C4-2B (cell line): ENCODE data around the gene ZRSR2.

Experiments used
- CTCF ChIP-seq: fragments of 450-650 bp; conservative IDR thresholded peaks from 2 replicates; pipeline ENCODE4 v1.5.1; 2017; ENCODE audit warnings: mild to moderate bottlenecking
- ZFX ChIP-seq: fragments of 450-650 bp; IDR thresholded peaks from 2 replicates; pipeline ENCODE4 v1.6.1; 2017

GRCh38 chrX:15761564-15762191 is 28.6 kb upstream of the ZRSR2 start:
- TF ChIP-seq CTCF (peak; percentile 85), ZFX (no peak)
